SK-N-SH treated with all-trans-retinoic acid at 6 μM for 48 hours (cell line): ENCODE results near the gene WIZ.

Experiments
- ARNTL ChIP-seq: fragments of 450-650 bp; formaldehyde crosslinking; IDR thresholded peaks from 2 replicates; pipeline ENCODE4 v1.5.0; 2020; ENCODE audit warnings: low read depth, mild to moderate bottlenecking, moderate library complexity, borderline replicate concordance
- RARB ChIP-seq: fragments of 250-450 bp; sonication (Bioruptor Pico); IDR thresholded peaks from 2 replicates; pipeline ENCODE4 v1.8.0; 2021; ENCODE audit warnings: mild to moderate bottlenecking, moderate library complexity
- SNAI2 ChIP-seq: fragments of 250-450 bp; sonication (Bioruptor Pico); IDR thresholded peaks from 2 replicates; pipeline ENCODE4 v1.5.0; 2020; ENCODE audit warnings: mild to moderate bottlenecking, moderate library complexity
- TCF4 ChIP-seq: fragments of 250-450 bp; sonication (Bioruptor Pico); IDR thresholded peaks from 2 replicates; pipeline ENCODE4 v1.8.0; 2021; ENCODE audit warnings: mild to moderate bottlenecking, moderate library complexity, borderline replicate concordance
- TSHZ2 ChIP-seq: fragments of 250-450 bp; sonication (Bioruptor Pico); IDR thresholded peaks from 2 replicates; pipeline ENCODE4 v1.5.0; 2020; ENCODE audit warnings: mild to moderate bottlenecking, moderate library complexity
- ZFP30 ChIP-seq: fragments of 450-650 bp; formaldehyde crosslinking; IDR thresholded peaks from 2 replicates; pipeline ENCODE4 v1.5.0; 2022; ENCODE audit warnings: mild to moderate bottlenecking, moderate library complexity
- TF ChIP-seq, protein P1 (sequence below): fragments of 250-450 bp; sonication (Bioruptor Pico); IDR thresholded peaks from 2 replicates; pipeline ENCODE4 v1.5.1; 2020; ENCODE audit warnings: low read depth, mild to moderate bottlenecking, moderate library complexity

- TF ChIP-seq ARNTL (CRISPR knock-in tag) (no peak), SNAI2 (CRISPR knock-in tag) (no peak), TCF4 (CRISPR knock-in tag) (no peak), ZFP30 (no peak), TSHZ2 (CRISPR knock-in tag) (no peak), RARB (CRISPR knock-in tag) (no peak)
- TF ChIP-seq, protein P1, sequence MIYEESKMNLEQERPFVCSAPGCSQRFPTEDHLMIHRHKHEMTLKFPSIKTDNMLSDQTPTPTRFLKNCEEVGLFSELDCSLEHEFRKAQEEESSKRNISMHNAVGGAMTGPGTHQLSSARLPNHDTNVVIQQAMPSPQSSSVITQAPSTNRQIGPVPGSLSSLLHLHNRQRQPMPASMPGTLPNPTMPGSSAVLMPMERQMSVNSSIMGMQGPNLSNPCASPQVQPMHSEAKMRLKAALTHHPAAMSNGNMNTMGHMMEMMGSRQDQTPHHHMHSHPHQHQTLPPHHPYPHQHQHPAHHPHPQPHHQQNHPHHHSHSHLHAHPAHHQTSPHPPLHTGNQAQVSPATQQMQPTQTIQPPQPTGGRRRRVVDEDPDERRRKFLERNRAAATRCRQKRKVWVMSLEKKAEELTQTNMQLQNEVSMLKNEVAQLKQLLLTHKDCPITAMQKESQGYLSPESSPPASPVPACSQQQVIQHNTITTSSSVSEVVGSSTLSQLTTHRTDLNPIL (CRISPR knock-in tag), result no peak
Observed at GRCh38 chr19:15371119-15371518, 78.6 kb downstream of the WIZ start.
